NCI-H2196 treated with DMSO at 0.1 percent for 48 hours (cell line): ENCODE results near the gene KRT12.

Source experiments
- DNase-seq: peaks from one replicate; lab custom pipeline; 2025; ENCODE audit not compliant: unreplicated experiment; lab: John Stamatoyannopoulos, UW

KRT12 gene

DNA sequence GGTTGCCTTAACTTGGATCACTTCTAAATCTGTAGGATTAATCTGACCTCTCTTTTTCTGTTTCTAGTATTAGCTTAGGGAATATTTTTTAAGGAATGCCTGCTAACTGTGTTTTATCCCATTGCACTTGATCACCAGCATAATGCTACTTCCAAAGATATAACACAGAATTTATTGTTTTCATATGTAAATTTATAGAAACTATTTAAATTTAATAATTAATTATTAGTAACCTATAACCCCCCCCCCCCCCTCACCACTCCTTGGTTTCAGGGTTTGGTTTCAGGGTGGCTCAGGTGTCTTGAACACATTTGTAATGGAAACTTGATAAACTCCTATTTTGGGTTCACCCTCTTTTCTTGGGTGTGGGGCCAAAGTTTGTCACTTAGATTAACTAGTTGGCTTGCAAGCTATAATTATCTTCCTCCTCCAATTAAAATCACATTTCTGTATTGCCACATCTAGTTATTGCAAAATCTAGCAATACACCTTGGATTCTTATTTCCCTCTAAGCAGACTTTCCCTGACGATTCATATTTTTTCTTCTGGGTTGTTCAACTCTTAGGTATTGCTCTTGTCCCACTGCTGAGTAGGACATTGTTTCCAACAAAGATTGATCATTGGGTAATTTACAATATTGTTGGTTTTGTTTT, 18.3 kb downstream of the KRT12 start:
- DNase-seq, result no peak

DNA sequence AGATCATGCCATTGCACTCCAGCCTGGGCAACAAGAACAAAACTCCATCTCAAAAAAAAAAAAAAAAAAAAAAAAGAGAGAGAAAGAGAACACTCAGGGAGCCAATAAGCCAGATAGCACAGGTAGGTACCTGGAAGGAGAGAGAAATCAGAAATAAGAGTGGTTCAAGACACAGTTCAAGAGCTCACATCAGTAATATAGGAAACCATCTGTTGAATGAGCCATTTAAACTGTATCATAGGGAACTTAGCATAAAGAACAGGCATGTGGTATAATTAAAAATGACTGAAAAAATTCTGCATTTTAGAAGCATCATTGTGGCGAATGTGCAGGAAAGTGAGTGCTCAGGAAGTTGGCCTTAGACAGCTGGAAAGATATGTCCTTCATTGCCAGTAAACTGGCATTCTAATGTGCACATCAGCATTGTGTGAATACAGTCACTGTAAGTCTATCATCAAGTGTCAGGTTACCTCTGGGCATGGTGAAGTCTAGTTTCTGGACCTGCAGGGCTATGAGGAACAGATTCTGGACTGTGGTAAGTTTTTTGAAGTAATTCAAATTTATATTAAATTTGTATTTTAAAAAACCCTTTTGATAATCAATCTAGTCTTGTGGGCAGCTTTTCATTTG, 20.4 kb downstream of the KRT12 start:
- DNase-seq, result no peak

DNA sequence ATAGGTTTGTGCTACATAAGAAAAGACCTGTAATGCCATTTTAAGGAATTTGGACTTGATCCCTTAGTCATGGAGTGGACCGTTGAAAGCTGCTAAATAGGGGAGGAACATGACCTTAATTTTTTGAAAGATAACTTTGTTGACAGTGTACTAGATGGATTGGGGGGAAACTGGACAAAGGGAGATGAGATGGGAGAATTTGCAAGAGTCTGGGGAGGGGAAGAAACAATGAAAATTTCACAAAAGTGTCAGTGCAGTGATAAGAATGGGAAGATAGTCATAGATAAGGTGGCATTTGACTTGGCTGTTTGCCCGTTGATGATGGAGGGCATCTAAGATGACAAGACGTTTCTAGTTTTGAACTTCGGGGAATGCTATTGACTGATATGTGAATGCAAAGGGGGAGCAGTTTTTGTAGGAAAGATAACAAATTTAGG, 22.3 kb downstream of the KRT12 start:
- DNase-seq, result no peak

DNA sequence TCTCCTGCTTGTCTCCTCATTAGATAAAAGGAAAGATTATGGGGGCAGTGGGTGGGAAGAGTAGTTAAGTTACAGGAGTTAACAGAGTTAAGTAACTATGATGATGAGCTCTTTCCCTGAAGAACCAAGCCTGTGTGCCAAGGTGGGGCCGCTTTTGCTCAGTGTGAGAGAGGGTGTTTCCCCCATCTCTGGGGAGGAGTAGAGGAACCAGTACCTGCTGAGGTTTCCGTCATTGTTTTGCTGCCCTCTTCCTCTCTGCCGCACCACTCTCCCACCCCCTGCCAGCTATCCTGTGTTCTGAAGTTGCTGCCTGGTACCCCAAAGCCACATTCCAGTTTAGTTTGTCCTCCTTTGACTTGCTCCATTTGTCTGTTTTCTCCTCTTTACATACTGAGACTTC, 23.8 kb downstream of the KRT12 start:
- no peak for DNase-seq

DNA sequence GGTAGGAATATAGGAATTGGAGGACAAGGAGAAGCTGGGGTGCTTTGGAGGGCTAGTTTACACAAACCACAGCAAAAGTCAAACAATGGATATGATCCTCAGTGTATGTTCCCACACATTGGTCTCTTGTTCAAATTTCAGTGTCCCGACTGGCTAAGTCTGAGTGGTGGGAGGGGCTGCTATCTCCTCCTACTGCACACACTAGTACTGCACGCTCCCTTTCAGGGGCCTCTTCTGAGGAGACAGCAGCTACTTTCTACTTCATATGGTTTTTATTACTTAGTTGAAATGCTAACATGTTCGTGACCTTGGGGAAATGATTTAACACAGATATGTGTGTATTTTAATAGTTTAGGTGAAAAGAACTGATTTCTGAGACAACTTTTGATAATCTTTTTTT, 25.8 kb downstream of the KRT12 start:
- DNase-seq, result no peak

DNA sequence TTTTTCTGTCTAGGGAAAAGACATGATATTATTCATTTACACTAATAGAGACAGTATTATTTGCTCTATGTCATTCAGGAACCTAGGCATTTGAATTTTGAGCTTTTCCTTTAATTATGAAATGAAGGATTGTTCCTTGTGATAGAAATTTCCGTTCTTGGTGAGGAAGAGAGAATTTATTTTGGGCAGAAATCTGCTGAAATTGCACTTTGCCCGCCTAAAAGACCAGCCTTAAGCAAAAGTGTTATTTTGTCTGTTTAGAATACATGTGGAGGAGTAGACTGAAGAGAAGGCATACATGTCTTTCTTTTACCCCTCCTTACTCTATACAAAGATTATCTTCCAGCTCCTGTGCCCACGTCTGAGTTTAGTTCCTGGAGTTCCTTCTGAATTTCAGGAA, 27.8 kb downstream of the KRT12 start:
- DNase-seq, result no peak

DNA sequence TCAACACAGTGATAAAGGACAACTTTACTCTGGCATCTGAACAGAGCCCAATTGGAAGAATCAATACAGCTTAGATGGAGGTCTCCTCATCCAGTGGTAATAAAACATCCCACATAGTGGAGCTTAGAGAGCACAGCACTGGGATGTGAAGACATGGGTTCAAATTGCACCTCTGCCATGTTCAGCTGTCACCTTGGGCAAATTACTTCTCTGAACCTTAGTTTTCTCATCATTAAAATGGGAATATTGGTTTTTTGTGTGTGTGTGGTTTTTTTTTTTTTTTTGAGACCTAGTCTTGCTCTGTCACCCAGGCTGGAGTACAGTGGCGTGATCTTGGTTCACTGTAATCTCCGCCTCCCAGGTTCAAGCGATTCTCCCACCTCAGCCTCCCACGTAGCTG, 31.0 kb downstream of the KRT12 start:
- no peak for DNase-seq

DNA sequence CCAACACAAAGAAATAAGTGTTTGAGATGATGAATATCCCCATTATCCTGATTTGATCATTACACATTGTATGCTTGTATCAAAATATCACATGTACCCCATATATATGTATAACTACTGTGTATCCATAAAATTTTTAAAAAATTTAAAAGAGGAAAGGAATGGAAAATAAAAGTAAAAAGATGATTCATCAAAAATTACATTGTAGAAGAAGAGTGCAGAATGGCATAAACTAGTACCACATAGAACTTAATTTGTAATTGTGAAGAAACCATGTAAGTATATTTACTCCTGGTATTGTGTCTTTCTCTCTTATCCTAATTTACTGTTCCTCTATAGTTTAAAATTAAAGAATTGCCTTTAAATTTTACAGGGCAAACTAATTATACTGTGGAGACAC, 33.1 kb downstream of the KRT12 start:
- DNase-seq, result no peak

DNA sequence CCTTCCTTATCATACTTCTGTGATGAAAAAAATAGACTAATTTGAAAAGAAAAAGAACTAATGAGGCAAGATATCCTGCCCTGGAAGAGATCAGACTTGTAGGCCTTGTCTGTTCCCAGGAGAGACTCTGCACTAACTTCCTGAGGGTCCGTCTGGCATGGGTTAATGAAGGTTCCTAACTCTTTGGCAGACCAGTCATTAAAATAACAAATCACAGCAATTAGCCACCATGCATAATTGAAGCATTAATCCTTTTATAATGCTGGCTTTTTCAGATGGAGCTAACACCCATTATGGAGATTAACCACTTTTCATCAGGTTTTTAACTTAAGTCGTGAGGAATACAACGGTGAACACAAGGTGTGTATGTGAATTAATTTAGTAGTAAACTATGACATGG, 34.2 kb downstream of the KRT12 start:
- no peak for DNase-seq

DNA sequence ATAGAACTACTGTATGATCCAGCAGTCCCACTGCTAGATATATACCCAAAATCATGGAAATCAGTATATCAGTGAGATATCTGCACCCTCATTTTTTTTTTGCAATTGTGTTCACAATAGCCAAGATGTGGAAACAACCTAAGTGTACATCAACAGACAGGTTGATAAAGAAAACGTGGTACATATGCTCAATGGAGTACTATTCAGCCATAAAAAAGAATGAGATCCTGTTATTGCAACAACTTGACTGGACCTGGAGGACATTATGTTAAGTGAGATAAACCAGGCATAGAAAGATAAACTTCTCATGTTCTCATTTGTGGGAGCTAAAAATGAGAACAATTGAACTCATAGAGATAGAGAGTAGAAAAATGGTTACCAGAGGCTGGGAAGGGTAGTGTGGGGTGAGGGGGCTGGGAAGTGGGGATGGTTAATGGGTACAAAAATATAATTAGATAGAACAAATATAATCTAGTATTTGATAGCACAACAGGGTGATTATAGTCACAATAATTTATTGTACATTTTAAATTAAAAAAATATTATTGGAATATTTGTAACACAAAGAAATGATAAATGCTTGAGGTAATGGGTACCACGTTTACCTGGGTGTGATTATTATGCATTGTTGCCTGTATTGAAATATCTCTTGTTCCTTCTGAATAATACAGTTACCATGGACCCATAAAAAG, 36.8 kb downstream of the KRT12 start:
- no peak for DNase-seq

DNA sequence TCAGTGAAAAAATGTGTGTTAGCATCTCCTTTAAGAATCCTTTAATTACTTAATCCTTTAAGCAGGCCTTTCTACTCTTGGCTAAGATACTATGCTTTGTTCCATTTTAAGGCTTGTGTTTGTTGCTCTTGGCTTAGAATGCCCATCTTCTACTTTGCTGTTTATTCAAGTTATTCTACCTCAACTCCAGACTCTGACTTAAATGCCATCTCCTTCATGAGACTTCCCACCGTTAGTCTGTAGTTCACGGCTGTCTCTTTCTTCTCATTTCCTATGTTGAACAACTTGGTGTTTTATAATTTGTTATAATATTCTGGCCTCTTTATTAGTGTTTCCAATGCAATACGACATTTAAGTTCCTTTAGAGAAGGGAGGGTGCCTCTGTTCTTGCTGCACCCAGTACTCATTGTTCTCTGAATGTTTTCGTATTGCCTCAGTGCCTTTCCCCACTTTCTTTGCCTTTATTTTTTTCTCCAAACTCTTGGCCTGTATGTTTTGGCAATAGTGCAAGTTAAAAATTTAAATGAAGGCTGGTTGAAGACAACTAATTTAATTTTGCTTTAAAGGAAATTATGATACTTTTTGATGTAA, 38.5 kb downstream of the KRT12 start:
- DNase-seq, result no peak

DNA sequence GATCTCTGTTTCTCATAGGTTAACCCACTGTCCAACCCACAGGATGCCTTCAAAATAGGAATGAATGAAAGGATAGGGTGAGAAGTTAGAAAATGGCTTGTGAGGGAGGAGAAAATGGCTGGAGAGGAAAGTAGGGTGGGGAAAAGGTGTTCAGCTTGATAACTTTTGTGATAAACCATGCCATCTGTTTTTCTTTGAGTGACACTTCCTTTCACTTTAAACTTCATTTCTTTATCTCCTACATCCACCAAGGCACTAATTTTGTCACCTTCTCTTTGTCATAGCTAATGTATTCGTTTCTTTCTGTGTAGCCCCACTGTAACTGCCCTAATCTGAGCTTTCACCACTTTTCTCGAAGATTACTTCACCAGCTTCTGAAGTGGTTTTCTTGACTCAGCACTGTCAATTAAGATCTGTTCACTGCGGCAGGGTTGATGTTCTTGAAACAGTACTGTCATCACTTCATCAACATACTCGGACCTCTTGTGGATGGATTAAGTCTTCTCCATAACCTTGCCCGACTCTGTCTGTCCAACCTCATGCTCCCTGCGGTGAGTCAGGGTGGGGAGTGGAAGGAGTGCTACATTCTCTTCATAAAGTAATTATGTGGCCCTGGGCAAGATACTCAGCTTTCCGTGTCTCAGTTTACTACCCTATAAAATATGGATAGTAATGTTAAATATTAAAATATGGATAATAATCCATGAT, 39.1 kb downstream of the KRT12 start:
- DNase-seq, result no peak

DNA sequence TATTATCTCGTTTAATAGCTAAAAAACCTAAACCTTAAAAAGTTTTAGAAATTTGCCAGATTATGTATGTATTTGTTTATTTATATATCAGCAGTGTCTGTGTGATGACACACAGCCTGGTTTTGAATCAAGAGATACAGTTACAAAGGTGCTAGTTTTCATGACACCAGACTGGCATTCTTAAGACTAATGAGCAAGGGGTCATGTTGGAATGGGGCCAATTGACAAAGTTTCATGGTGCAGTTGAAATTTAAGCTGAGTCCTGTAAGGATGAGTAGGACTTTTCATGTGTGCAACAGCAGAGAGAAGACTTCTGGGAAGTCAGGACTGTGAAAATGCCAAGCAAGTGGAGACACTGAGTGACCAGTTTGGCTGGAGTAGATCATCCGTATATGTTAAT, 41.4 kb downstream of the KRT12 start:
- no peak for DNase-seq

DNA sequence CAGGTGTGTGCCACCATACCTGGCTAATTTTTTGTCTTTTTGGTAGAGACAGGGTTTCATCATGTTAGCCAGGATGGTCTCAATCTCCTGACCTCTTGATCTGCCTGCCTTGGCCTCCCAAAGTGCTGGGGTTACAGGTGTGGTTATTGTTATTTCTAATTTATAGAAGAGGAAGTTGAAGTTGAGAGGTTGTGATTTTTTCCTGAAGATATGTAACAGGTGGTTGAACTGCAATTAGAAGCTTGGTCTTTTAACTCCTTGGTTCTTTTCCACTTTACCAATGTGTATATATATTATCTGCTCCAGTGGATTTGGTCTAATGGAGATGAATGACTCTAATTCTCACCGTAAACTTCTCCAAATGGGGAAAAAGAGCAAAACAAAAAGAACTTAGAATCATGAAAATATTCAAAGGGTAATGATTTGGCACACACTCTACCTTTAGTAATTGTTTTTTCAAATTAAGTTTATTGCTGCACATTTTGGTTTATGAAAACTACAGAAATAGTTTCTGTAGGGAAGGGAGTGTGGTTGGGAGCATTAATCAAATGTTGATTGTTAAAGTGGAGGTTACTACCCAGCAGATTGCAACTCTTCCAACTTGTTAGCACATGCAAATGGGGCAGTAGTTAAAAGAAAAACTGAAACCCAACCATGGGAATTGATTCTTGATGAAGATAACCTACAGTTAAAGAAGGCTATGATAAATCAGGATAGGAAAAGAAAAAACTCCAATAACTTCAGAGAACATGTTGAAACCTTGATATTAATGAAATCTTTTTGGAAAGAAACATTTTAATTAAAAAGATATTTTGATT, 42.8 kb downstream of the KRT12 start:
- no peak for DNase-seq

DNA sequence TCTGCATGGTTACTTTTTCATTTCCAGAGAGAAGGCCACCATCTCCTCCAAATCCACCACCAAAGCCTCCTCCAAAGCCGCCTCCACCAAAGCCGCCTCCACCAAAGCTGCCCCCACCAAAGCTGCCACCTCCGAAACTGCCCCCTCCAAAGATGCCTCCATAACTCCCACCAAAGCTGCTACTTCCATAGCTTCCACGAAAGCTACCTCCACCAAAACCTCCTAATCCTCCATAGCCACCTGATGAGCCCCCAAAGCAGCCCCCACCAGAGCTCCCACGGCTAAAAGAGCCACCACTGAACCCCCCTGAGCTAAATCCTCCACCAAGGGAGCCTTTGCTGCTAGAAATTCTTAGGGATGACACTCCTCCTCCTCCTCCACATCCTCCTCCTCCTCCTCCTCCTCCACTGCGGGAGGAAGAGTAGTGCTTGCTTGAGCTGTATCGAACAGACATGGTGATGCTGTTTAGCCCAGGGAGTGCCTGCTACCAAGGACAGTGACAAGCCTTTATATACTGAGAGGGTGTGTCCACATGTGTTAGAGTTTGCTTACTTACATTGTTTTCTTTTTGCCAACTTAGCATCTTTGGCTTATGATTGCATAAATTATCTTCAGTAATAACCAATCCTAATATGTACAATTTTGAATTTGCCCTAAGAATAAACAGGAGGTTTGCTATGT, 44.8 kb downstream of the KRT12 start, which contains the start of gene KRT10:
TSS of gene KRT10 (minus strand) at position 483 of the 681 bp plus-strand sequence. CDS start at position 454, 29 bp downstream.
- DNase-seq, result no peak

DNA sequence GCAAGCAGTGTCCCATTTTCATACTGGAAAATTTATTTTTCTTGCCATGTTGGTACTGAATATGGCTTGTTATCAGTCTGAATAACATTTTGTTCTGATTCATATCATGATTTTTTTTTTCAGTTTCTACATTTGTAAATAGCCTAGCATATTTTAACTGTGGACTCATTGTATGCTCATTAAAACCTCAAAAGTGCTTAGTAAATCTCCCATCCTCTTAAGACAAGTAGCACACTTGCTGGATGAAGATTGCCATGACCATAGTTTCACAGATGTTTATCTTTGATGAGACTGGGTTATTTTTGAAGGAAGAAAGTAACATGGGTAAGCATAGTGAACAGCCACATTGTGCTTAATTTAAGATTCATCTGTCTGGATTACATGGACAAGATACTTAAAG, 45.5 kb downstream of the KRT12 start:
- DNase-seq, result no peak

DNA sequence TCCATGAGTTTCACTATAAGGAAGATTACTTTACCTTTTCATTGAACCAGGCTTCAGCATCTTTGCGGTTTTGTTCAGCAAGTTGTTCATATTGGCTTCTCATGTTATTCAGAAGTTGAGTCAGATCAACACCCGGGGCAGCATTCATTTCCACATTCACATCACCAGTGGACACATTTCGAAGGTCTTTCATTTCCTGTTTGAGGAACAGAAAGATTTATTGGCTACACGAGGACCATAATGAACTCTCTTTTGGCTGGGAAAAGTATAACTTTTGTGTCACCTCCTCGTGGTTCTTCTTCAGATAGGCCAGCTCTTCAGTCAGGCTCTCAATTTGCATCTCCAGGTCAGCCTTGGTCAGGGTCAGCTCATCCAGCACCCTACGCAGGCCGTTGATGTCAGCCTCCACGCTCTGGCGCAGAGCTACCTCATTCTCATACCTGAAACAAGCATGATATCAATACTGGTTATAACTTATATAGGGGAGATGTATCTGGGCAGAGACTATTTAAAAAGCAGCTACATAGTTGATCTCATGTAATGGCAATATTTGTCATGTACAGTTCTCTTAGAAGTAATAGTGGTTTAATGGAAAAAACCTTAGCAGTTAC, 46.7 kb downstream of the KRT12 start:
- DNase-seq, result no peak

DNA sequence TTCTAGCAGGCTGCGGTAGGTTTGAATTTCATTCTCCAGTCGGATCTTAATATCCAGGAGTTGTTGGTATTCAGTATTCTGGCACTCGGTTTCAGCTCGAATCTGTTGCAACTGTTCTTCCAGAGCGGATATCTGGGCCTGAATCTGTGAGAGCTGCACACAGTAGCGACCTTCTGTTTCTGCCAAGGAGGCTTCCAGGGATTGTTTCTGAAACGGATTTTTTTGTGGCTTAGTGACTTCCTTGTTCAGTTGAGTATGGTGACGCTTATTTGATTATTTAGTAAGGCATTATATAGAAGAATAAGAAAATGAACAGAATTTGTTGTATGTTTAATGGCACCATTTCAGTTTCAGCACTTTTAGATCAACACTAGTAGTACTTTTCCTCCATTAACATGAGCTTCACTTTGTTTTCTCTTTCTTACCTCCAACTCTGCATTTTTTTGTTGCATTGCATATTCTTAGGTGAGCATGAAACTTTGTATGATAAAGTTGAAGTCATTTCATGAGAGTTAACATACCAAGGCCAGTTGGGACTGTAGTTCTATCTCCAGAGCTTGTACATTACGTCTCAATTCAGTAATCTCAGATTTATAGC, 47.4 kb downstream of the KRT12 start:
- DNase-seq, result no peak
